Retina (tissue), 1 donor: ENCODE results near the gene ZNF17.

Experiments used
- DNase-seq: peaks from one replicate; pipeline ENCODE4 v3.0.0-alpha.2; 2016

ZNF17 gene

GRCh38 chr19:57434386-57435061 lies 23.6 kb downstream of the ZNF17 start:
- no peak for DNase-seq

- peak; percentile 98 for DNase-seq
Measured at GRCh38 chr19:57435062-57435978, 24.4 kb downstream of the ZNF17 start, which contains the start of gene ZNF749. Gene ZNF749 (plus strand): TSS chr19:57435325. CDS start chr19:57435579, 254 bp downstream.

- no peak for DNase-seq
Measured at GRCh38 chr19:57436417-57436816, 25.5 kb downstream of the ZNF17 start.

GRCh38 chr19:57437931-57438330 lies 27.0 kb downstream of the ZNF17 start:
- DNase-seq = no peak

- no peak for DNase-seq
Measured at GRCh38 chr19:57438925-57439324, 28.0 kb downstream of the ZNF17 start.

GRCh38 chr19:57441979-57442752 lies 31.2 kb downstream of the ZNF17 start:
- no peak for DNase-seq

- no peak for DNase-seq
Measured at GRCh38 chr19:57443121-57443696, 32.2 kb downstream of the ZNF17 start.

GRCh38 chr19:57452307-57452706 lies 41.3 kb downstream of the ZNF17 start:
- no peak for DNase-seq

- no peak for DNase-seq
Measured at GRCh38 chr19:57465680-57466381, 54.9 kb downstream of the ZNF17 start.

GRCh38 chr19:57466489-57466888 lies 55.5 kb downstream of the ZNF17 start:
- no peak for DNase-seq
